Measurements from ENCODE around the gene TIGD1.
"Not testable (repeated sequence)": the region's sequence is repeated elsewhere in the genome, so short reads cannot be mapped to it uniquely, and the experiment has no call there.

TIGD1 gene

DNA sequence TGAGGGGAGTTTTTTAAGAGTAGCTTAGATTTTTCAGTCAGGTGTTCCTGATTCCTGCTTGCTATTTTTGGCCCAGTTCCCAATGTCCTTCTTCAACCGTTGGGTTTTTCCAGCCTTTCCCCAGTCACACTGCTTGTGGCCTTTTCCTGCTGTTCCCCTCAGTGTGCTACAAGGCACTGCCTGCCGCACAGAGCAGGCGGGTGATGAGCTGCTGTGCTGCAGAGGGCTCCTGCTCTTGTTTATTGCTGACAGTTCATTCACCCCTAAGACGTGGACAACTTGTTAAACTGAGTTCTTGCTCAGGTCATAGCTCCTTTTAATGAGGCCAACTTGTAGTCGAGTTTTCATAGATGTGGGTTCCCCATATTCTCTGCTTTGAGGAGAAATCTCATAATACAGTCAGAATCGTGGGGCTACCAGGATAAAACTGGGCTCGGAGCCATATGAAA lies 20.7 kb upstream of the TIGD1 start:
- peak in 3 of 56 donors; percentile 7 to 15 (median 11) for DNase-seq

- DNase-seq: not testable (repeated sequence)
Measured at GRCh38 chr2:232570481-232570880, 20.1 kb upstream of the TIGD1 start.

DNA sequence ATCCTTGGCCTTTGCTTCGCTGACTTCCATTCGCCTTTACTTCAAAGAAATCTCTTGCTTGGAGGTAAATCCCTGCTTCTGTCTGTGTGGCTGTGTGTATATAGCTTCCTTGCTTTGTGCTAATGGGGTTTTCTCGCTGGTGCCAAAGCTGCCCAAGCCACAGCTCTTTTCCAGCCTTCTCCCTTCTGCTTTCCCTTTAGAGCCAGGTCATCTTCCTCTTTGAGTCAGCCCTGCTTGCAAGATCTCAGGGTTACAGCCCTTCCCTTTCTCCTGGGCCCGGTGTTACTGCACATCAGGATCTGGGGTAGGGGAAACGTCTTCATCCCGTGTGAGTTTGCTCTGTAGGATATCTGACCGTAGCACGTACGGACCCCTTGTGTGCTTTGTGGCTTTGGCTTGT lies 19.2 kb upstream of the TIGD1 start:
- no peak for DNase-seq

GRCh38 chr2:232568161-232568560 lies 17.8 kb upstream of the TIGD1 start:
- DNase-seq: peak in 1 of 56 donors; percentile 13

GRCh38 chr2:232567721-232568120 lies 17.4 kb upstream of the TIGD1 start:
- DNase-seq: no peak

DNA sequence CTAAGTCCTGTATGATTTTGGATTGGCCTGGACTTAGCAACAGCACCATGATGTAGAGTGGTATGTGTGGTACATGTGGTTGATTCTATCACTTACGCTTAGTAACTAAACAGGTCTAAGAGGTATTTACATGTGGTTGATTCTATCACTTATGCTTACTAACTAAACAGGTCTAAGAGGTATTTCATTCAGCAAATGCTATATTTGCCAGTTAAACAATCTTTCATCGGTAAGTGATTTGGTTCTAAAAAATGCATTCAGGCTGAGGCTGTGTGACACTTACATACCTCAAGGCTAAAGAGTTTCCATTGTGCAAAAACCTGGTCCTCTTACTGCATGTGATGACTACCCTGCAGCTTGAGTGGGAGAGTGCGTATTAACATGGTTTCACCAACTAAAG lies 13.2 kb upstream of the TIGD1 start:
- DNase-seq: no peak

GRCh38 chr2:232562515-232563151 lies 12.3 kb upstream of the TIGD1 start:
- no peak for DNase-seq

DNA sequence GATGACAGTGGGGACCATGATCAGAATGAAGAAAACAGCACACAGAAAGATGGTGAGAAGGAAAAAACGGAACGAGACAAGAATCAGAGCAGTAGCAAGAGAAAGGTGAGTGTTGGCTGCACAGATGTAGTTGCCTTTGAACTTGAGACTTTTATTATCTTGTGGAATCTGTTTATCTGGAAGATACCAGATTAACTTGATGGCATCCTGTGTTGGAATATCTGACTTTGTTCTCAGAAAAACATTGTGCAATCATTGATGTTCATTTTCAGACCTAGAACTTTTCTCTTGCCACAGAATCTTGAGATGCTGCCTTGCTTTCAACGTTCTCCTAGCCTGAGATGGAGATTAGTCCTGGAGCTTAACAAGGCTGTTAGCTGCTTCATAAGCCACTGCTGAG lies 6.1 kb upstream of the TIGD1 start:
- DNase-seq: no peak

GRCh38 chr2:232551776-232552175 lies 1.4 kb upstream of the TIGD1 start:
- no peak for DNase-seq

GRCh38 chr2:232551250-232551638 lies 887 bp upstream of the TIGD1 start:
- no peak for DNase-seq

DNA sequence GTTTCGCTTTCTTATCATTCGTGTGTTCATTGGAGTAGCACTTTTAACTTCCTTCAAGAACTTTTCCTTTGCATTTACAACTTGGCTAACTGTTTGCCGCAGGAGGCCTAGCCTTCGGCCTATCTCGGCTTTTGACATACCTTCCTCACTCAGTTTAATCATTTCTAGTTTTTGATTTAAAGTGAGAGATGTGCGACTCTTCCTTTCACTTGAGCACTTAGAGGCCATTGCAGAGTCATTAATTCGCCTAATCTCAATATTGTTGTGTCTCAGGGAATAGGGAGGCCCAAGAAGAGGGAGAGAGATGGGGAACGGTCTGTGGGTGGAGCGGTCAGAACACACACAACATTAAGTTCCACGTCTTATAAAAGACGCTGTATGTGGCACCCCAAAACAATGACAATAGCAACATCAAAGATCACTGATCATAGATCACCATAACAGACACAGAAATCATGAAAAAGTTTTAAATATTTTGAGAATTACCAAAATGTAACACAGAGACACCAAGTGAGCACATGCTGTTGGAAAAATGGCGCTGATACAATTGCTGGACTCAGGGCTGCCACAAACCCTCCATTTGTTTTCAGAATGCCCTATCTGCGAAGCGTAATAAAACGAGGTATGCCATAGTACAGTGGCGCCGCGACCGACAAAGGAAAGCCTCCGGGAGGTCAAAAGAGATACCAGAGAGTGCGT lies 553 bp downstream of the TIGD1 start:
- DNase-seq: no peak

- no peak for DNase-seq
Measured at GRCh38 chr2:232547991-232548390, 2.4 kb downstream of the TIGD1 start.

GRCh38 chr2:232545511-232546375 lies 4.6 kb downstream of the TIGD1 start:
- DNase-seq: peak in 4 of 56 donors; percentile 8 to 36 (median 16)

GRCh38 chr2:232544674-232545073 lies 5.7 kb downstream of the TIGD1 start:
- DNase-seq: no peak

DNA sequence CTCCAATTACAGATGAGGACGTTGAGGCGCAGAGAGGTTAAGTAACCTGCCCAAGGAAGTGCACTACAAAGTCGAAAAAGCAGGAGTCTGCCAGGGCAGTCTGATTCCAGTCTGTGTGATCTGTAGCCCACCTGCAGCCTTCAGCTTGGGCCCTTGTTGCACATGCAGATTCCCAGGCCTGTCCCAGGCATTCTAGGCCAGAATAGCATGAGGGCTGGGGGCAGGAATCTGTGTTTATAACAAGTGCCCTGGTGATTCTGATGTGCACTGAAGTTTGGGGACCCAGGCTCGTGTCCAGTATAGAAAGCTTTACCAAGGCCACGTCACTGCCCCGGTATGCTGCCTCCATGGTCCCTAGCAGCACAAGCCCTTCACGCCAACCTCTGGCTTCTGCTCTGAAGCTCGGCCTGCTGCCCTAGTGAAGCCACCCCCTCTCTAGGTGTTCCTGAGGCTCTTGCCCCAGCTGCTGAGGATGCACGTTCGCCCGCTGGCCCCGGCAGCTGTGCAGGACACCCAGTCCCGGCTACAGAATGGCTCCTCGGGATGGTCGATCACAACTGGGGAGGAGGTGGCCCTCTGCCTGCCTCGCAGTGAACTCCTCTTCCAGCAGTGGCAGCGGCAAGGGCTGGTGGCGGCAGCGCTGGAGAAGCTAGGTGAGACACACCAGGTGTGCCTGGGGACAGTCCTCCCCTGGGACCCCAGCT lies 6.3 kb downstream of the TIGD1 start:
- no peak for DNase-seq

DNA sequence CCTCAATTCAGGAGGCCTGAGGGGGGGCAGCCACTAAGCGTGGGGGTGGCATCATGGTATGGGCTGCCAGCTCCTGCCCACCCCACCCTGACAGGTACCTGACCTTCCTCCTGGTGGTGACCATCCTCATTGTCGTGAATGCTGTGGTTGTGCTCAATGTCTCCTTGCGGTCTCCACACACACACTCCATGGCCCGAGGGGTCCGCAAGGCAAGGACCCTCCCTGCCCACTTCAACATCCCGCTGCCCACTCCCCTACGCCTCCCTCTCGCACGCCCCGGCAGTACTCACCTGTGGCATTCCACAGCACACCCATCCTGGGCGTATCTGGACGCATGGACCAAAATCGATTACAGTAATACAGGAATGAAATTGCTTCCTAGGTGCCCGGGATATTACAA lies 6.9 kb downstream of the TIGD1 start:
- DNase-seq: no peak

- no peak for DNase-seq
Measured at GRCh38 chr2:232542715-232543467, 7.5 kb downstream of the TIGD1 start.

- DNase-seq: no peak
Measured at GRCh38 chr2:232541961-232542714, 8.2 kb downstream of the TIGD1 start.

GRCh38 chr2:232541195-232541960 lies 9.0 kb downstream of the TIGD1 start:
- no peak for DNase-seq

Measured in nucleus accumbens (tissue), 56 donors.